ENCODE results near the gene ABCG1.

GRCh38 chr21:42315296-42315891, 96.5 kb downstream of the ABCG1 start, which contains the start of gene TFF3:
- no peak for TF ChIP-seq EZH2 (IDR thresholded peaks at IDR 0.05)
- TF ChIP-seq CTCF (IDR thresholded peaks at IDR 0.05), result no peak
- TF ChIP-seq EZH2phosphoT487 (IDR thresholded peaks at IDR 0.05), result no peak
